MCF 10A (cell line): Measurements from ENCODE around the gene NDC80. TPM values are rescaled to one million over a fixed set of nuclear protein-coding genes. Genes with fewer than 3 reads are reported as not detected.

Source experiments
- BruUV-seq: library from RNA; stranded (reverse); fragments of 400-500 nt; replicated peaks from 2 replicates; lab custom pipeline; 2021; lab: Mats Ljungman, UMichigan
- CTCF ChIA-PET: fragments of 300-600 bp; sonication (Branson Sonifier 250); formaldehyde crosslinking; extraction: SDS; loops from one replicate; lab custom pipeline; 2021; ENCODE audit warnings: antibody characterized with exemption, inconsistent platforms; lab: Yijun Ruan, JAX
- POLR2A ChIA-PET: fragments of 300-600, 350-650 bp; sonication (Branson Sonifier 250); formaldehyde crosslinking; extraction: SDS; loops from one replicate; lab custom pipeline; 2020; ENCODE audit warnings: antibody characterized with exemption, inconsistent platforms; lab: Yijun Ruan, JAX
- DNase-seq: peaks from one replicate; pipeline ENCODE4 v3.0.0-alpha.2; 2018; ENCODE audit not compliant: unreplicated experiment
- H3K27ac Mint-ChIP-seq: one replicate; pipeline ENCODE4 v1.8.0; 2022; ENCODE audit warnings: mild to moderate bottlenecking, low read depth, mixed read lengths; ENCODE audit not compliant: unreplicated experiment
- H3K27me3 Mint-ChIP-seq: one replicate; pipeline ENCODE4 v1.8.0; 2022; ENCODE audit warnings: mixed read lengths; ENCODE audit not compliant: insufficient read depth, unreplicated experiment
- H3K36me3 Mint-ChIP-seq: one replicate; pipeline ENCODE4 v1.8.0; 2022; ENCODE audit warnings: mild to moderate bottlenecking, moderate library complexity, mixed read lengths; ENCODE audit not compliant: insufficient read depth, unreplicated experiment
- H3K4me1 Mint-ChIP-seq: one replicate; pipeline ENCODE4 v1.8.0; 2022; ENCODE audit warnings: mixed read lengths; ENCODE audit not compliant: insufficient read depth, unreplicated experiment
- H3K4me3 Mint-ChIP-seq: one replicate; pipeline ENCODE4 v1.8.0; 2022; ENCODE audit warnings: mild to moderate bottlenecking, moderate library complexity, mixed read lengths; ENCODE audit not compliant: unreplicated experiment
- H3K9me3 Mint-ChIP-seq: one replicate; pipeline ENCODE4 v1.8.0; 2022; ENCODE audit warnings: mixed read lengths; ENCODE audit not compliant: unreplicated experiment
- intact Hi-C: fragments of 100-400 bp; cut with micrococcal nuclease; formaldehyde crosslinking; loops from 2 replicates; pipeline ENCODE4 v1.14.1; 2022
- total RNA-seq: library from RNA; stranded (reverse); gene quantifications from 2 replicates; pipeline ENCODE4 v1.2.3, GENCODE V29; 2022
- TF ChIP-seq, protein P1 (sequence below): fragments of 200-600 bp; IDR thresholded peaks from one replicate; pipeline ENCODE4 v1.8.0; 2022; ENCODE audit warnings: antibody characterized with exemption, mild to moderate bottlenecking; ENCODE audit not compliant: unreplicated experiment

NDC80 gene
- total RNA-seq, 1 experiment from 2014 or later: 29.6 TPM

DNA sequence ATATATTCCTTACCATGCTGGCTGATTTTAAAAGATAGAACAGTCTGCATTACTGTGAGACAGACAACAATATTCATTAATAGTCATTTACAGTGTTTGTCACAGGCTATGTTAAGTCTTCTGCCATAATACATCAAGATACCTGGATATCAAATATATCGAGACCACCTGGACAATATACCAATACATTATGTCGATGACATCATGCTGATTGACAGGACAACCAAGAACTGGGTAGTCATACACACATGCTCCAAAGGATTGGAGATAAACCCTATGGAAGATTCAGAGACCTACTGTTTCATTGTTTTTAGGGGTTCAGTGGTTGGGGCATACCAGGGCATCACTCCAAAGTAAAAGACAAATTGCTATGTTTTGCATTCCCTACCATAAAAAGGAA, 57.6 kb downstream of the NDC80 start:
- Mint-ChIP-seq H3K36me3 (no peaks in the 10 kb centered on the region), H3K4me1 (no peaks in the 10 kb centered on the region), H3K4me3 (no peak overlapping the region), H3K9me3 (no peaks in the 10 kb centered on the region), H3K27me3 (no peaks in the 10 kb centered on the region), H3K27ac (no peak overlapping the region)
- CTCF ChIA-PET: interaction anchor here (0.6 kb wide), 1 partner anchor 336 kb away, joined by 3 read pairs; no protein-coding TSS in a partner anchor
- BruUV-seq: no TSS peak
- intact Hi-C loops: no loop called here
- DNase-seq: no peak
- TF ChIP-seq, protein P1, sequence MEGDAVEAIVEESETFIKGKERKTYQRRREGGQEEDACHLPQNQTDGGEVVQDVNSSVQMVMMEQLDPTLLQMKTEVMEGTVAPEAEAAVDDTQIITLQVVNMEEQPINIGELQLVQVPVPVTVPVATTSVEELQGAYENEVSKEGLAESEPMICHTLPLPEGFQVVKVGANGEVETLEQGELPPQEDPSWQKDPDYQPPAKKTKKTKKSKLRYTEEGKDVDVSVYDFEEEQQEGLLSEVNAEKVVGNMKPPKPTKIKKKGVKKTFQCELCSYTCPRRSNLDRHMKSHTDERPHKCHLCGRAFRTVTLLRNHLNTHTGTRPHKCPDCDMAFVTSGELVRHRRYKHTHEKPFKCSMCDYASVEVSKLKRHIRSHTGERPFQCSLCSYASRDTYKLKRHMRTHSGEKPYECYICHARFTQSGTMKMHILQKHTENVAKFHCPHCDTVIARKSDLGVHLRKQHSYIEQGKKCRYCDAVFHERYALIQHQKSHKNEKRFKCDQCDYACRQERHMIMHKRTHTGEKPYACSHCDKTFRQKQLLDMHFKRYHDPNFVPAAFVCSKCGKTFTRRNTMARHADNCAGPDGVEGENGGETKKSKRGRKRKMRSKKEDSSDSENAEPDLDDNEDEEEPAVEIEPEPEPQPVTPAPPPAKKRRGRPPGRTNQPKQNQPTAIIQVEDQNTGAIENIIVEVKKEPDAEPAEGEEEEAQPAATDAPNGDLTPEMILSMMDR: no peak
- POLR2A ChIA-PET: no interaction called here

DNA sequence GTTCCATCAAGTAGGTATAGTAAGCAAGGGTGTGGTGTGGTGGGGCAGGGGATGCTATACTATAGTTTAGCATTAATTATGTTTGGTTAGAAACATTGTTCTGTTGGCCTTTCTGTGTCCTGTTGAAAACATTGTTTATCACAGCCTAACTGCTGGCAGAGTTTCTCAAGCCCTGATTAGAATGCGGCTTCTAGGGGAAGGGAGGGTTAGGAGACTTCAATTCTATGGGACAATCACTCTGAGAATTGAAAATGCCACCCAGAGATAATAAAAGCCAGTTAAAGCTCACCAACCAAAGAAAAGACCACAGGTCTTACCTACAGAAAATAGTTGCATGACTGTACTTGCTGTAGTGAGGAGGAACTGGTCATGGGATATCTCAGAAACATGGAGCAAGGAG, 64.2 kb downstream of the NDC80 start:
- BruUV-seq: no TSS peak
- POLR2A ChIA-PET: no interaction called here
- Mint-ChIP-seq H3K4me1 (peaks cover 17% of the 10 kb centered on the region), H3K27ac (no peak overlapping the region), H3K4me3 (no peak overlapping the region), H3K9me3 (no peaks in the 10 kb centered on the region), H3K27me3 (no peaks in the 10 kb centered on the region), H3K36me3 (no peaks in the 10 kb centered on the region)
- intact Hi-C loops: no loop called here
- TF ChIP-seq, protein P1: no peak
- DNase-seq: no peak
- CTCF ChIA-PET: interaction anchor here (0.7 kb wide), 1 partner anchor 9 kb away, joined by 4 read pairs; no protein-coding TSS in a partner anchor

DNA sequence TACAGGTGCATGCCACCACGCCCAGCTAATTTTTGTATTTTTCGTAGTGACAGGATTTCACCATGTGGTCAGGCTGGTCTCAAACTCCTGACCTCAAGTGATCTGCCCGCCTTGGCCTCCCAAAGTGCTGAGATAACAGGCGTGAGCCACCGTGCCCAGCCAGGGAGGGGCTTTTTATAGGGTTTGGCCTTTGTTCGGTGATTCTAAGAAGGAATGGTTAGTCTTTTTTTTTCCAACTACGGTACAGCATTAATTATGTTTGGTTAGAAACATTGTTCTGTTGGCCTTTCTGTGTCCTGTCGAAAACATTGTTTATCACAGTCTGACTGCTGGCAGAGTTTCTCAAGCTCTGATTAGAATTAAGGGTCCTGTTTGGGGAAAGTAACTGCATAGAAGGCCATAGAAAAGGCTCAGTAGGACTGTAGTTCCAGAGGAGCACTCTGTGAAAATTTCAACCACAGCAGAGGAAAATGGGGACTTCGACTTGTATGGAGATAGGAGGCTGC, 64.8 kb downstream of the NDC80 start:
- TF ChIP-seq, protein P1: no peak
- POLR2A ChIA-PET: interaction anchor here (0.7 to 2.7 kb wide), 3 partner anchors 9 to 20 kb away, joined by 3 to 10 read pairs (median 4); partner anchors contain the start of gene SMCHD1
- H3K4me3 Mint-ChIP-seq: no peak overlapping the region
- H3K27me3 Mint-ChIP-seq: no peaks in the 10 kb centered on the region
- H3K27ac Mint-ChIP-seq: no peak overlapping the region
- CTCF ChIA-PET: no interaction called here
- no peaks in the 10 kb centered on the region for H3K9me3 Mint-ChIP-seq
- intact Hi-C loops: no loop called here
- H3K4me1 Mint-ChIP-seq: peaks cover 17% of the 10 kb centered on the region
- no TSS peak for BruUV-seq
- DNase-seq: no peak
- no peaks in the 10 kb centered on the region for H3K36me3 Mint-ChIP-seq

DNA sequence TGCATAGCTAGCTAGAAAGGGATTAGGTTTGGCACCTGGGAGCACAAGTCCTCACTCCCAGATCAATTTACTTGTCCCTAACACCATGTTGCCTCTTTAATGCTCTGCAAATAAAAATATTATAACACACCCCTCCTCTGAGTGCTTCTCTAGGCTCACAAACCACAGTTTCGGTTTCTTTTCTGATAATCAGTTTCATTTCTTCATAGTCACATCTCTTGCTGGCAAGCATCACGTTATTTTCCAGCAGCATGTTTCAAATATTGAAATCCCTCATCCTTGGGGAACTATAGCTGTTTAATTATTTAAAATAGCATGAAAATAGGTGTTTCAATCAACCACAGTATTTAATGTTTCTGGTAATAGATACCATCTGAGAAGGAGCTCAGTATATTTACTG, 70.3 kb downstream of the NDC80 start:
- intact Hi-C loops: no loop called here
- ChIA-PET POLR2A (interaction anchor here (1.0 kb wide), 1 partner anchor 14 kb away, joined by 6 read pairs; the partner anchor contains the start of gene SMCHD1), CTCF (interaction anchor here (0.6 kb wide), 1 partner anchor 257 kb away, joined by 3 read pairs; no protein-coding TSS in a partner anchor)
- Mint-ChIP-seq H3K27me3 (no peaks in the 10 kb centered on the region), H3K4me3 (no peak overlapping the region), H3K4me1 (peaks cover 17% of the 10 kb centered on the region), H3K9me3 (no peaks in the 10 kb centered on the region), H3K36me3 (no peaks in the 10 kb centered on the region), H3K27ac (no peak overlapping the region)
- no peak for DNase-seq
- TF ChIP-seq, protein P1: no peak
- BruUV-seq: no TSS peak
